ENCODE measurements around the gene AHRR. TPM values are rescaled to one million over a fixed set of nuclear protein-coding genes. Genes with fewer than 3 reads are reported as not detected.

Gene AHRR
- total RNA-seq, 1 experiment from 2014 or later, result 1.9 TPM

GRCh38 chr5:402615-403359 is 81.3 kb downstream of the AHRR start:
- Histone ChIP-seq H3K79me2 (ENCODE audit: low read length) (no peaks in the 10 kb centered on the region), H3K9me3 (ENCODE audit: low read length) (no peaks in the 10 kb centered on the region), H3K4me2 (ENCODE audit: low read length) (no peak overlapping the region), H3K9ac (ENCODE audit: low read length) (no peak overlapping the region), H3K9me2 (replicated peaks; ENCODE audit: low read length) (no peaks in the 10 kb centered on the region), H3K4me1 (ENCODE audit: insufficient read depth, low read length) (peaks cover 19% of the 10 kb centered on the region), H2AFZ (ENCODE audit: low read length) (no peak overlapping the region), H4K20me1 (ENCODE audit: low read length) (no peaks in the 10 kb centered on the region), H3K27ac (ENCODE audit: low read length) (no peak overlapping the region), H3K36me3 (ENCODE audit: low read depth, low read length) (no peaks in the 10 kb centered on the region), H3F3A (ENCODE audit: low read length, unreplicated experiment) (no peaks in the 10 kb centered on the region), H3K27me3 (ENCODE audit: low read length) (no peaks in the 10 kb centered on the region), H3K4me3 (ENCODE audit: low read length) (no peak overlapping the region)
- POLR2A ChIA-PET (ENCODE audit: unreplicated experiment), result no interaction called here
- CTCF ChIA-PET, result no interaction called here
- intact Hi-C loops (cut with micrococcal nuclease), result no loop called here
- no peak for TF ChIP-seq CTCF (conservative IDR thresholded peaks at IDR 0.05; ENCODE audit: low read depth, low read length)
- TF ChIP-seq EZH2phosphoT487 (IDR thresholded peaks at IDR 0.05; ENCODE audit: borderline replicate concordance, low read length), result no peak
- TF ChIP-seq EZH2 (IDR thresholded peaks at IDR 0.05; ENCODE audit: low read length, unreplicated experiment), result no peak
- BruUV-seq (replicated peaks), result no TSS peak
- ATAC-seq (no peak), DNase-seq (peak; percentile 43)

- Histone ChIP-seq H3K36me3 (ENCODE audit: low read depth, low read length) (no peaks in the 10 kb centered on the region), H3K27ac (ENCODE audit: low read length) (no peak overlapping the region), H3F3A (ENCODE audit: low read length, unreplicated experiment) (no peaks in the 10 kb centered on the region), H3K9me3 (ENCODE audit: low read length) (no peaks in the 10 kb centered on the region), H3K27me3 (ENCODE audit: low read length) (no peaks in the 10 kb centered on the region), H4K20me1 (ENCODE audit: low read length) (no peaks in the 10 kb centered on the region), H3K9me2 (replicated peaks; ENCODE audit: low read length) (no peaks in the 10 kb centered on the region), H3K9ac (ENCODE audit: low read length) (no peak overlapping the region), H2AFZ (ENCODE audit: low read length) (no peak overlapping the region), H3K79me2 (ENCODE audit: low read length) (no peaks in the 10 kb centered on the region), H3K4me1 (ENCODE audit: insufficient read depth, low read length) (peaks cover 19% of the 10 kb centered on the region), H3K4me2 (ENCODE audit: low read length) (no peak overlapping the region), H3K4me3 (ENCODE audit: low read length) (no peak overlapping the region)
- TF ChIP-seq EZH2 (IDR thresholded peaks at IDR 0.05; ENCODE audit: low read length, unreplicated experiment) (no peak), EZH2phosphoT487 (IDR thresholded peaks at IDR 0.05; ENCODE audit: borderline replicate concordance, low read length) (no peak), CTCF (conservative IDR thresholded peaks at IDR 0.05; ENCODE audit: low read depth, low read length) (no peak)
- ATAC-seq (no peak), DNase-seq (no peak)
- ChIA-PET CTCF (no interaction called here), POLR2A (ENCODE audit: unreplicated experiment) (no interaction called here)
- intact Hi-C loops (cut with micrococcal nuclease), result no loop called here
- BruUV-seq (replicated peaks), result no TSS peak
Observed at GRCh38 chr5:403995-404394, 82.5 kb downstream of the AHRR start.

- ATAC-seq (no peak), DNase-seq (no peak)
- Histone ChIP-seq H3K4me3 (ENCODE audit: low read length) (no peak overlapping the region), H3K27ac (ENCODE audit: low read length) (no peak overlapping the region), H3K27me3 (ENCODE audit: low read length) (no peaks in the 10 kb centered on the region), H3K79me2 (ENCODE audit: low read length) (no peaks in the 10 kb centered on the region), H4K20me1 (ENCODE audit: low read length) (no peaks in the 10 kb centered on the region), H2AFZ (ENCODE audit: low read length) (no peak overlapping the region), H3K9me2 (replicated peaks; ENCODE audit: low read length) (no peaks in the 10 kb centered on the region), H3K4me1 (ENCODE audit: insufficient read depth, low read length) (peaks cover 19% of the 10 kb centered on the region), H3F3A (ENCODE audit: low read length, unreplicated experiment) (no peaks in the 10 kb centered on the region), H3K36me3 (ENCODE audit: low read depth, low read length) (no peaks in the 10 kb centered on the region), H3K9ac (ENCODE audit: low read length) (no peak overlapping the region), H3K4me2 (ENCODE audit: low read length) (no peak overlapping the region), H3K9me3 (ENCODE audit: low read length) (no peaks in the 10 kb centered on the region)
- TF ChIP-seq EZH2 (IDR thresholded peaks at IDR 0.05; ENCODE audit: low read length, unreplicated experiment) (no peak), EZH2phosphoT487 (IDR thresholded peaks at IDR 0.05; ENCODE audit: borderline replicate concordance, low read length) (no peak), CTCF (conservative IDR thresholded peaks at IDR 0.05; ENCODE audit: low read depth, low read length) (no peak)
- ChIA-PET POLR2A (ENCODE audit: unreplicated experiment) (no interaction called here), CTCF (no interaction called here)
- no TSS peak for BruUV-seq (replicated peaks)
- intact Hi-C loops (cut with micrococcal nuclease), result no loop called here
Observed at GRCh38 chr5:404666-405241, 83.2 kb downstream of the AHRR start.
